GM21447 (cell line): ENCODE data around the gene SYVN1.

Experiments used
- ATAC-seq: cut with Tn5 transposase; IDR thresholded peaks from one replicate; pipeline ENCODE4 v1.9.1; 2021; ENCODE audit not compliant: unreplicated experiment

Gene SYVN1

GRCh38 chr11:65112546-65113360 lies 21.6 kb downstream of the SYVN1 start:
- ATAC-seq, result peak; percentile 38

GRCh38 chr11:65111744-65112545 lies 22.4 kb downstream of the SYVN1 start, which contains the start of gene TM7SF2:
Gene TM7SF2, plus strand, starts transcription at chr11:65111872. Its CDS starts 144 bp downstream, at chr11:65112016.
- peak; percentile 54 for ATAC-seq

- no peak for ATAC-seq
Observed at GRCh38 chr11:65111159-65111743, 23.1 kb downstream of the SYVN1 start.

DNA sequence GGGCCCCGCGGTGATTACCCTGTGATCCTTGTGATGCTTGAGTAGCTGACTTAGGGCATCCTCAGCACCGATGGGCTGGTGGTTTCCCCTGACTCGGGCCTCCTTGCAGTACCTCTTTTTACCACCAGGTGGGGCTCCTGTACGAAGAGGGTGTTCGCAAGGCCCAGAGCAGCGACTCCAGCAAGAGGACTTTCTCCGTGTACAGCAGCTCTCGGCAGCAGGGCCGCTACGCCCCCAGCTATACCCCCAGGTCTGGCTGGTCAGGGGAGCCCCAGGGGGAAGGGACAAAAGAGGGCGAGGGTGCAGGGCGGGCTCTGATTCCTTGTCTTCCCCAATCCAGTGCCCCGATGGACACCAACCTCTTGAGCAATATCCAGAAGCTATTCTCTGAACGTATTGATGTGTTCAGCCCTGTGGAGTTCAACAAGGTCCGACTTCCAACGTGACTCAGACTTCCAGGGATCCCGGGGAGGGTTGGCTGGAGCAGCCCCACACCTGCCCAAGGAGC lies 23.9 kb downstream of the SYVN1 start:
- peak; percentile 36 for ATAC-seq

GRCh38 chr11:65109231-65110198 lies 24.8 kb downstream of the SYVN1 start:
- ATAC-seq, result no peak

DNA sequence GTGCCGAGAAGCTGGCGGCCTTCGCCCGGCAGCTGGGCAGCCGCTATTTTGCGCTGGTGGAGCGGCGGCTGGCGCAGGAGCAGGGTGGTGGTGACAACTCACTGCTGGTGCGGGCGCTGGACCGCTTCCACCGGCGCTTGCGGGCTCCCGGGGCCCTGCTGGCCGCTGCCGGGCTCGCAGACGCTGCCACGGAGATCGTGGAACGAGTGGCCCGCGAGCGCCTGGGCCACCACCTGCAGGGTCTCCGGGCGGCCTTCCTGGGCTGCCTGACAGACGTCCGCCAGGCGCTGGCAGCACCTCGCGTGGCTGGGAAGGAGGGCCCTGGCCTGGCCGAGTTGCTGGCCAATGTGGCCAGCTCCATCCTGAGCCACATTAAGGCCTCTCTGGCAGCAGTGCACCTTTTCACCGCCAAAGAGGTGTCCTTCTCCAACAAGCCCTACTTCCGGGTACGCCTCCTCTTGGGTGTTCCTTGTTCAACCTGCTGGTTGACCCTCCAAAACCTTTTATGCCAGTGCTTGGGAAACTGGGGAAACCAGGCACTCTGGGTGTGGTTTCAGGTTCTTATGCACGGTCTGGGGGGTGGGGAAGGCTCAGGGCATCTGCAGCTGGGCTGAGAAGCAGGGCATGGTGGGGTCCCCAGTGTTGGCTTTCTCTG lies 25.7 kb downstream of the SYVN1 start:
- no peak for ATAC-seq

- no peak for ATAC-seq
Observed at GRCh38 chr11:65107751-65108468, 26.4 kb downstream of the SYVN1 start.

GRCh38 chr11:65107078-65107477 lies 27.2 kb downstream of the SYVN1 start:
- no peak for ATAC-seq

- no peak for ATAC-seq
Observed at GRCh38 chr11:65104628-65105027, 29.7 kb downstream of the SYVN1 start.

- no peak for ATAC-seq
Observed at GRCh38 chr11:65103476-65103875, 30.8 kb downstream of the SYVN1 start.

GRCh38 chr11:65102142-65103095 lies 31.9 kb downstream of the SYVN1 start:
- no peak for ATAC-seq

GRCh38 chr11:65100674-65101350 lies 33.5 kb downstream of the SYVN1 start:
- no peak for ATAC-seq

DNA sequence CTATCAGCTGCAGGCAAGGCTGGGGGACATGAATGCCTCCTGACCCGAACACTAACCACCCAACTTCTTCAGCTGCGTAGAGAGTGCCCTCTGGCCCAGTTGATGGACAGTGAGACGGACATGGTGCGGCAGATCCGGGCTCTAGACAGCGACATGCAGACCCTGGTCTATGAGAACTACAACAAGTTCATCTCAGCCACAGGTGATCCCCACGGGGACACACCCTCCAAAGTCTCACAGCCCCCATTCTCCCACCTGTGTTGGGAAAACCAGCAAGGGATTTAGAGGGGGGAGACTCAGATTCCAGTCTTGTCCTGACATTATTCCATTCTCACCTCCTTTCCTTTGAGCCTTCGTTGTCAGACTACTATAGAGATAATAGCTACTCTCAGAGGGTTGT lies 37.4 kb downstream of the SYVN1 start:
- ATAC-seq, result no peak

DNA sequence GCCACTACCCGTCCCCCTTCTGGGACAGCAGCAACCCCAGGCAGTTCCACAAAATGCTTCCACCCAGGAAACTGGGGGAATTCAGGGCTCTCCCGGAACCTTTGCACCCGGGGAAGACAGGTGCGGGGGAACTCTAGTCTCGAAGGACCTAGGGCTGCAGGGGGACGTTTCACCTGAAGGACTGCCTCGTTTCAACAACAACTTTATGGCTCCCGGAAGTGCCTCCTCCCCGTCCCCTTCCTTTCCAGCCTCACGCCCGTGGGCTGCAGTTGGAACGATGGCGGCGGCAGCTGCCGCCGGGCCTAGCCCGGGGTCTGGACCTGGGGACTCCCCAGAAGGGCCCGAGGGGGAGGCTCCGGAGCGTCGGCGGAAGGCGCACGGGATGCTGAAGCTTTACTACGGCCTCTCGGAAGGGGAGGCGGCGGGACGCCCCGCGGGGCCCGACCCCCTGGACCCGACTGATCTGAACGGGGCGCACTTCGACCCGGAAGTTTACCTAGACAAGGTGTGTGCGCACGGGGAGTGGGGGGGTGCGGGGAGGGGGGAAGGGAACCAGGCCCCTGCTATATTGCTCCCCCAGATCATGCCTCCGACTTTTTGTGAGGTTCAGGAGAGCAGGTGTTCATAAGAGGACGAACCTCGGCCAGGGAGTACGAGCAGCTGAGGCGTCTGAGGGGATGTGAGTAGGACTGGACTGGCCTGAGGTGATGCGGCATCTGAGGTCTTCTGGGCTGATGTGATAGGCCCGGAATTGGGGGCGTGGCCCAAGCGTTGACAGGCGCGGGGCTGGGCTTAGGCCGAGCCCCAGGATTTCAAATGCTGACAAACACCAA lies 38.1 kb downstream of the SYVN1 start, which contains the start of gene VPS51:
Gene VPS51 (plus strand): TSS at position 241 of the 833 bp plus-strand sequence. CDS start 37 bp downstream, at position 278.
- ATAC-seq, result peak; percentile 89

DNA sequence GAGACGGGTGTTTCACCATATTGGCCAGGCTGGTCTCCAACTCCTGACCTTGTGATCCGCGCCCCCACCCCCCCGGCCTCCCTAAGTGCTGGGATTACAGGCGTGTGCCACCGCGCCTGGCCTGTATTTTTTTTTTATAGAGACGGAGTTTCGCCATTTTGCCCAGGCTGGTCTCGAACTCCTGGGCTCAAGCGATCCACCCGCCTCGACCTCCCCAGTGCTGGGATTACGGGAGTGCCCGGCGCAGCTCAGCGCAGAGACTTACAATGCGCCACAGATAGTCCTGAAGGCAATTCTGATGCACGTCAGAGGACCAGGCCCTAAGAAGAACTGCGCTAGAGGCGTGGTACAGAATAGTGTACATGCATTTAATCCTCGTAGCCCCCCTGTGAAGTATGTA lies 38.9 kb downstream of the SYVN1 start:
- ATAC-seq, result no peak

DNA sequence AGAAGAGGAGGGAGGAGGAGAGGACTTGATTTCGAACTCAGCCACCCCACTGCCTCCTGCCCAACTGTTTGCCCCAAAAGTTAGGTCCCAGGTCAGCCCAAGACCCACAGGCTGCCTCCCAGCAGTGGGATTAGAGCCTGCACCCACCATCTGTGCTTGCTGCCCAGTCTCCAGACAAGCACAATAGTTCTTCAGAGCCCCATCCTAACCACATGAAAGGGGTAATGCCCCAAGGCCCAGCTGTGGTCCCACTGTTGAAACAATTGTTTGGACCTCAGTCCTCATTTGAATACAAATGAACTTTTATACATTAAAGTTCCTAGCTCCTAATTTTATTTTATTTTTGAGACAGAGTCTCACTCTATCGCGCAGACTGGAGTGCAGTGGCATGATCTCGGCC lies 43.7 kb downstream of the SYVN1 start:
- ATAC-seq, result no peak
